Left hindlimb (tissue), 1 donor: ENCODE results near the gene ANKRD17.

Experiments used
- DNase-seq: peaks from one replicate; pipeline ENCODE4 v3.0.0-alpha.2; 2018

Gene ANKRD17

GRCh38 chr4:73045879-73046278, 212.7 kb downstream of the ANKRD17 start:
- DNase-seq = no peak

GRCh38 chr4:73037057-73037456, 221.5 kb downstream of the ANKRD17 start:
- DNase-seq = no peak

DNA sequence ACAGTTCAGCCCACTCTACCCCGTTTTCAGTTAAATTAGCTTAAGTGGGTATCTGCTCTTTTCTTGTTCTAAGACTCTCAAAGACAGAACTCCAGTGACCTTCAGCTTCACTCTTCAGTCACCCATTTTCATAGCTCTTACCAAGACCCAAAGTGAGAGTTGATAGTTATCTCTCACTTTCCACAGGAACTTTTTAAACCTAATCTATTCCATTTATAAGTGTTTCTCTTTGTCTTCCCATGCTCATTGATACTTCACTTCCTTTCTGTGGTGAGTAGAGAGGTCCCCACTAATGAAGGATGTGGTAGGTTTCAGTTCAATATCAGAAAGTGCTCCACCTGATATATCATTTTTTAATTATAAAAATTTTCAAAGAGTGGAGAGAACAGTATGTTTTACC, 222.5 kb downstream of the ANKRD17 start:
- no peak for DNase-seq

GRCh38 chr4:73034896-73035295, 223.7 kb downstream of the ANKRD17 start:
- no peak for DNase-seq

DNA sequence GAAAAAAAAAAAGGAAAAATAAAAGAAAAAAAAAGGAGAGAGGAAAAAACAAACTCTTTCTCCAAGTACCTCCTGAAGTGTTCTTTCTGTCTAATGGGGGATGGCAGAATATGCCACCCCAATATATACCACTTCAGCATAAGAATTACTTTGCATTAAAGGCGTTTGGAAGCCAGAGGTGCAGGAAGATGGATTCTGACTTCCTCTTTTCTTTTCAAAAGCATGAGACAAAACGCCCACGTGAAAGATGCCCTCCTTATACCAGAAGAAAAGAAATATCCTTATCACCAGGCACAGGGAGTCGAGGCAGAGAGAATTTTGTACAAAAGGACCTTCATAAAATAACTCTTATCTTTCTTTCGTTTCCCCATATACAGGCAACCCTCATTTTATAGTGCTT, 230.0 kb downstream of the ANKRD17 start:
- no peak for DNase-seq
